MCF 10A (cell line): Measurements from ENCODE around the gene ABCC4. TPM values are rescaled to one million over a fixed set of nuclear protein-coding genes. Genes with fewer than 3 reads are reported as not detected.

Source experiments
- BruUV-seq: library from RNA; stranded (reverse); fragments of 400-500 nt; replicated peaks from 2 replicates; lab custom pipeline; 2021; lab: Mats Ljungman, UMichigan
- CTCF ChIA-PET: fragments of 300-600 bp; sonication (Branson Sonifier 250); formaldehyde crosslinking; extraction: SDS; loops from one replicate; lab custom pipeline; 2021; ENCODE audit warnings: antibody characterized with exemption, inconsistent platforms; lab: Yijun Ruan, JAX
- POLR2A ChIA-PET: fragments of 300-600, 350-650 bp; sonication (Branson Sonifier 250); formaldehyde crosslinking; extraction: SDS; loops from one replicate; lab custom pipeline; 2020; ENCODE audit warnings: antibody characterized with exemption, inconsistent platforms; lab: Yijun Ruan, JAX
- DNase-seq: peaks from one replicate; pipeline ENCODE4 v3.0.0-alpha.2; 2018; ENCODE audit not compliant: unreplicated experiment
- H3K27ac Mint-ChIP-seq: one replicate; pipeline ENCODE4 v1.8.0; 2022; ENCODE audit warnings: mild to moderate bottlenecking, low read depth, mixed read lengths; ENCODE audit not compliant: unreplicated experiment
- H3K27me3 Mint-ChIP-seq: one replicate; pipeline ENCODE4 v1.8.0; 2022; ENCODE audit warnings: mixed read lengths; ENCODE audit not compliant: insufficient read depth, unreplicated experiment
- H3K36me3 Mint-ChIP-seq: one replicate; pipeline ENCODE4 v1.8.0; 2022; ENCODE audit warnings: mild to moderate bottlenecking, moderate library complexity, mixed read lengths; ENCODE audit not compliant: insufficient read depth, unreplicated experiment
- H3K4me1 Mint-ChIP-seq: one replicate; pipeline ENCODE4 v1.8.0; 2022; ENCODE audit warnings: mixed read lengths; ENCODE audit not compliant: insufficient read depth, unreplicated experiment
- H3K4me3 Mint-ChIP-seq: one replicate; pipeline ENCODE4 v1.8.0; 2022; ENCODE audit warnings: mild to moderate bottlenecking, moderate library complexity, mixed read lengths; ENCODE audit not compliant: unreplicated experiment
- H3K9me3 Mint-ChIP-seq: one replicate; pipeline ENCODE4 v1.8.0; 2022; ENCODE audit warnings: mixed read lengths; ENCODE audit not compliant: unreplicated experiment
- CTCF ChIP-seq: fragments of 200-600 bp; IDR thresholded peaks from one replicate; pipeline ENCODE4 v1.8.0; 2022; ENCODE audit warnings: antibody characterized with exemption, mild to moderate bottlenecking; ENCODE audit not compliant: unreplicated experiment
- intact Hi-C: fragments of 100-400 bp; cut with micrococcal nuclease; formaldehyde crosslinking; loops from 2 replicates; pipeline ENCODE4 v1.14.1; 2022
- total RNA-seq: library from RNA; stranded (reverse); gene quantifications from 2 replicates; pipeline ENCODE4 v1.2.3, GENCODE V29; 2022

The ABCC4 gene
- total RNA-seq, 1 experiment from 2014 or later: 13.9 TPM

- H3K27ac Mint-ChIP-seq: no peak overlapping the region
- CTCF ChIA-PET: no interaction called here
- no peak for DNase-seq
- H3K4me1 Mint-ChIP-seq: no peaks in the 10 kb centered on the region
- POLR2A ChIA-PET: no interaction called here
- intact Hi-C loops: loop anchor here (5.0 kb wide), 1 partner anchor 163 kb away; no protein-coding TSS in a partner anchor
- no peak overlapping the region for H3K4me3 Mint-ChIP-seq
- H3K27me3 Mint-ChIP-seq: peaks cover 12% of the 10 kb centered on the region
- TF ChIP-seq CTCF: no peak
- BruUV-seq: no TSS peak
- H3K9me3 Mint-ChIP-seq: no peaks in the 10 kb centered on the region
- no peaks in the 10 kb centered on the region for H3K36me3 Mint-ChIP-seq
These were observed 306.7 kb downstream of the ABCC4 start for GRCh38 chr13:94994506-94994905.

GRCh38 chr13:94993616-94994015 is 307.6 kb downstream of the ABCC4 start:
- Mint-ChIP-seq H3K9me3 (no peaks in the 10 kb centered on the region), H3K27ac (no peak overlapping the region), H3K4me3 (no peak overlapping the region), H3K27me3 (peaks cover 13% of the 10 kb centered on the region), H3K4me1 (no peaks in the 10 kb centered on the region), H3K36me3 (no peaks in the 10 kb centered on the region)
- CTCF ChIA-PET: interaction anchor here (0.6 kb wide), 1 partner anchor 162 kb away, joined by 3 read pairs; no protein-coding TSS in a partner anchor
- no peak for DNase-seq
- intact Hi-C loops: loop anchor here (5.0 kb wide), 1 partner anchor 164 kb away; no protein-coding TSS in a partner anchor
- POLR2A ChIA-PET: no interaction called here
- no TSS peak for BruUV-seq
- TF ChIP-seq CTCF: no peak

GRCh38 chr13:94992036-94992960 is 309.0 kb downstream of the ABCC4 start:
- H3K9me3 Mint-ChIP-seq: no peaks in the 10 kb centered on the region
- CTCF ChIA-PET: interaction anchor here (0.7 kb wide), 1 partner anchor 186 kb away, joined by 3 read pairs; no protein-coding TSS in a partner anchor

More at GRCh38 chr13:94992036-94992960, 309.0 kb downstream of the ABCC4 start:
- H3K27ac Mint-ChIP-seq: no peak overlapping the region
- POLR2A ChIA-PET: no interaction called here
- BruUV-seq: no TSS peak
- H3K27me3 Mint-ChIP-seq: peaks cover 13% of the 10 kb centered on the region
- DNase-seq: peak; percentile 30
- intact Hi-C loops: loop anchor here (5.0 kb wide), 1 partner anchor 165 kb away; no protein-coding TSS in a partner anchor
- no peak overlapping the region for H3K4me3 Mint-ChIP-seq
- no peak for TF ChIP-seq CTCF
- H3K36me3 Mint-ChIP-seq: no peaks in the 10 kb centered on the region
- no peaks in the 10 kb centered on the region for H3K4me1 Mint-ChIP-seq
